GM13977 (cell line): Measurements from ENCODE around the gene DUSP22.

ENCODE experiments used
- DNase-seq: peaks from one replicate; pipeline ENCODE4 v3.0.0; 2012; ENCODE audit warnings: low spot score
- in situ Hi-C: fragments of 300-500 bp; cut with MboI; formaldehyde crosslinking; loops from one replicate; pipeline ENCODE4 v1.12.0; 2022; ENCODE audit warnings: low sequenced_read_pairs, low pct_unique_long_range_greater_than_20kb, mixed read lengths, inconsistent platforms; ENCODE audit not compliant: unreplicated experiment
- TF ChIP-seq, protein P1 (sequence below): IDR thresholded peaks from 2 replicates; pipeline ENCODE4 v1.5.1; 2012; ENCODE audit warnings: mild to moderate bottlenecking, control low read depth; ENCODE audit not compliant: insufficient read depth; ENCODE audit errors: extremely low read depth, missing control alignments

DUSP22 gene

DNA sequence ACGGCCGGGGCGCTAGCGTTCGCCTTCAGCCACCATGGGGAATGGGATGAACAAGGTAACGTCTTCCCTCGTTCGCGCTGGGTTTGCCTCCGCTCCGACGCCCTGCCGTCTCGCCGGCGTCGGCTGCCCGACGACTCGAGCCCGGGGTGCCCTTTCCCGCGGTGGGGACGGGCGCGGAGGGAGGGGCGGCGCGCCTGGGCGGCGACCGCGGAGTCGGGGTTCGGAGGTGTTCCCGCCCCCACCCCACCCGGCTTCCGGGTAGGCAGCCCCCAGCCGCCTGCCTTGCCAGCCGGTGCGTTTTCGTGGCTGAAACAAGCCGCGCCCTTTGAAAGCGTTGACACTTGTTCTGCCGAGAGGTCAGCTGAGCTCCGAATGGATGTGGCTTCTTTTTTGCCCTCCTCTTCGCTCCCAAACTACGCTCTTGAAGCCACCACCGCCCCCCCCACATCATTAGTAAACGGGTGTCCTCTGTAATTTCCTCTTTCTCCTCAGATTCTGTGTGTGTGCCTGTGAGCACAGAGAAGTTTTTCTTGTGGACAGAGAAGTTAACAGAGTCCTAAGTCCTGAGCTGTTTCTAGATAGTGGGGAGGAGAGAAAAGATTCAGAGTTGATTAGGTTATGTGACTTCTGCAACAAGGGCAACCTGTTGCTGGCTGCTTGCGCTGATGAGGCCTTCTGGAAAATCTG is 362 bp downstream of the DUSP22 start:
- TF ChIP-seq, protein P1, sequence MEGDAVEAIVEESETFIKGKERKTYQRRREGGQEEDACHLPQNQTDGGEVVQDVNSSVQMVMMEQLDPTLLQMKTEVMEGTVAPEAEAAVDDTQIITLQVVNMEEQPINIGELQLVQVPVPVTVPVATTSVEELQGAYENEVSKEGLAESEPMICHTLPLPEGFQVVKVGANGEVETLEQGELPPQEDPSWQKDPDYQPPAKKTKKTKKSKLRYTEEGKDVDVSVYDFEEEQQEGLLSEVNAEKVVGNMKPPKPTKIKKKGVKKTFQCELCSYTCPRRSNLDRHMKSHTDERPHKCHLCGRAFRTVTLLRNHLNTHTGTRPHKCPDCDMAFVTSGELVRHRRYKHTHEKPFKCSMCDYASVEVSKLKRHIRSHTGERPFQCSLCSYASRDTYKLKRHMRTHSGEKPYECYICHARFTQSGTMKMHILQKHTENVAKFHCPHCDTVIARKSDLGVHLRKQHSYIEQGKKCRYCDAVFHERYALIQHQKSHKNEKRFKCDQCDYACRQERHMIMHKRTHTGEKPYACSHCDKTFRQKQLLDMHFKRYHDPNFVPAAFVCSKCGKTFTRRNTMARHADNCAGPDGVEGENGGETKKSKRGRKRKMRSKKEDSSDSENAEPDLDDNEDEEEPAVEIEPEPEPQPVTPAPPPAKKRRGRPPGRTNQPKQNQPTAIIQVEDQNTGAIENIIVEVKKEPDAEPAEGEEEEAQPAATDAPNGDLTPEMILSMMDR = no peak
- DNase-seq = peak; percentile 84
- in situ Hi-C loops = no loop called here

DNA sequence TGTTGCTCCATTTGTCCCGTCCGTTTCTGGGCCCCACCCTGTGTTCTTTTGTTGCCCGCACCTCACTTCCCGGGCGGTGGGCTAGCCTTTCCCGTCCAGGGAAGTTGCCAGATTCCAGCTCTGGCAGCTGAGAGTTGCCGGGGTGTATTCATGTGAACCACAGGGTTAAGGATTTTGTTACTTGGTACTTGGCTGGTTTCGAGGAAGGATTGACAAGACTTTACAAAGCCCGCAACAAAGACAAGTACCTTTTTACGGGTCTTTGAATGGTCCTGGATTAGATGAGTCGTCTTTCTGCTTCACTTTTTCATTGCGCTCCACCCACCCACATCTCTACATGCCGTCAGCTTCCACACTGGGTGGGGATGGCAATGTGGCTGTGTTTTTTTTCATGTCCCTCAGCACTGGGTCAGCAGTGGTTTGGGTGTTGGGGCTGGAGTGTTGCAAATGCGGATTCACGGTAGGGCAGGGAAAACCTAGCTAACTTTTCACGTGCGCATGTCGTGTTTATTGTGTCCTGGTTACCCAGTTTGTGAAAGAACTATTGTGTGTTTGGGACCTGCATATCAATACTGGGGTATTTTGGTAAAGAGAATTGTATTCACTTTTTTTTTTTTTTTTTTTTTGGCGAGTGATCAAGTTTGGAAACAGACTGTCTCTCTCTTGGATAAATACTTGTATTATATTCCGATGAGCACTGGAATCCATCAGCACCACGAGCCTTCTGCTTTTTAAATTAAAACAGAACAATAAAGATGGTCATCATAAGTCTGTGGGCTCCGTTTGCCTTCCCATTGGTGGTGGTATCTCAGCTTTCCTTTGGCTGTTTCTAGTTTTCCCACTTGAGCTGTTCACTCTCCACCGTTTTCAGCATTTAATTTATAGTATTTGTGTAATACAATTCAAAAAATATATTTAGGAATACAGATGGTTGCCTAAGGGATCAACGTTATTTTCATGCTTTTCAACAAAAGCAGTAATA is 1.2 kb downstream of the DUSP22 start:
- TF ChIP-seq, protein P1 = no peak
- no peak for DNase-seq
- in situ Hi-C loops = no loop called here

DNA sequence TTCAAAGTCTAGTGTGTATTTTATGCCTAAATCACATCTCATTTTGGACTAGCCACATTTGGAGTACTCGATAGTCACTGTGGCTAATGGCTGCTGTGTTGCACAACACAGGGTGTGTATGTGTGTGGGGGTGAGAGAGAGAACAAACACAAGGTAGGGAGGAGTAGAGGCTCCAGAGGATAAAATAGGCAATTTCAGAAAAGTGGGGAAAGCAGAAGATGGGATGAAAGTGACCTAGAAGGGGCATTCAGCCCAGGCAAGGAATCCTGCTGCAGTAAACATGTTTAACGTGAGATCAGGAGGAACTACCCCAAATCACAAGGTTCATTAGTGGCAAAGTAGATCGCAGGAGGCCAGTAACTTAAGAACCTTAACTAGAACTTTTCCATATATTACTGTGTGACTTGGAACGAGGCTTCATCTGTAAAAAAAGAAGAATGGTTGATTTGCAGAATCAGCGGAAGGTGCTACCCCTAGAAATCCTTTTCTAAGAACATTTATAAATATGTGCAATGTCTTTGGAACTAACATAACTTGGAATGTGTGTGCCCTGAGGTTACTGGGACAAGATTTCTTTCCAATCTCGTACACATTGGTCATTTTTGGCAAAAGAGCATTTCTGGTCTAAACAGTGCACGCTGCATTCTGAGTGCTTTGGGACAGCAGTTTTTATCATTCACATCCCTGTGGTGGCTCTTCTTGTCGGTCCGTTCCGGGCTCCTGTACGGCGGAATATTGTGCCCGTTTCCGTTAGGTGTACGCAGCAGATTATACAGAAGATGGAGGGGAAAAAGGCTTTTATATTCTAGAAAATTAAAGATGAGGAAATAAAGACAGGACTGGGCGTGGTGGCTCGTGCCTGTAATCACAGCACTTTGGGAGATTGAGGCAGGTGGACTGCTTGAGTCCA is 2.6 kb downstream of the DUSP22 start:
- TF ChIP-seq, protein P1 = no peak
- in situ Hi-C loops = no loop called here
- no peak for DNase-seq

DNA sequence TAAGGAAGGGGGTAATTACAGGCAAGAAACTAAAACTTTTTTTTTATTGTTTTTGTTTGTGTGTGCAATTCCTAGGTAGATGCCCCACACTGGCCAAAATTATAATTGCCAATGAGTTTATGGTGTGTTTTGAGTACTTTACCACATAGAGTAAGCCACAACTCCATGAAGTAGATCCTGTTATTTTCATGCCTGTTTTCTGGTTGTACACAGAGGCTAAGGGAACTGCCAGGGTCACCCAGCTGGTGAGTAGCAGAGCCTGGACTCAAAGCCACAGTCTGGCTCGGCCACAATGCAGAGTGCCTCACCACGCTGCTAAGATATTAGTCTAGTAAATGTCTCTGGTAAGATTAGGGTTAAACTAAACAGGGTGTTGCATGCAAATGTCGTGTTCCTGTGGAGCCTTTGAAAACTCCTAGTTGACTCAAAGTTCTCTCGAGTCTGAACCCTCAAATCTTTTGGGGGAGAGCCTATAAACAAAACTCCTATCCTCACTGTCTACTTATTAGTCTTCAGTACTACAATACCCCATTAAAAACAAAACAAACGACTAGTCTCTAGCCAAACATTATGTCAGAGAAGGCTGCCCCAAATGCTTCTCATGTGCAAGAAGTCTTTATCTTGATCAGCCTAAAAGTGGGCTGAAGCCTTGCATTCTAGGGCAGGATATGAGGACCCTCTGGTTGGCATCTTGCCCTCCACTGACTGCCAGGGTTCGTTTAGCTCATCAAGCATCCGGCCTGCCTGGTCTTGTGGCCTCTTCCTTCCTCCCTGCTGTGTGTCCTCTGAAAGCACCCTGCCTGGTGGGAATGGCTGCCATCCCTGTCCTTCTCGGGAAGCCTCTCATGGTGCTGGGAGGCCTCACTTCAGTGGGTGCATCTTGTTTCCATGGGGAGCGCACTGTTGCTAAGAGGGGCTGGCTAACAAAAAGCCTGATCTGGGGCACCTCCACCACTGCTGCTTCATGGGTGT is 4.2 kb downstream of the DUSP22 start:
- peak; percentile 74 for DNase-seq
- TF ChIP-seq, protein P1 = peak; percentile 48
- in situ Hi-C loops = no loop called here

DNA sequence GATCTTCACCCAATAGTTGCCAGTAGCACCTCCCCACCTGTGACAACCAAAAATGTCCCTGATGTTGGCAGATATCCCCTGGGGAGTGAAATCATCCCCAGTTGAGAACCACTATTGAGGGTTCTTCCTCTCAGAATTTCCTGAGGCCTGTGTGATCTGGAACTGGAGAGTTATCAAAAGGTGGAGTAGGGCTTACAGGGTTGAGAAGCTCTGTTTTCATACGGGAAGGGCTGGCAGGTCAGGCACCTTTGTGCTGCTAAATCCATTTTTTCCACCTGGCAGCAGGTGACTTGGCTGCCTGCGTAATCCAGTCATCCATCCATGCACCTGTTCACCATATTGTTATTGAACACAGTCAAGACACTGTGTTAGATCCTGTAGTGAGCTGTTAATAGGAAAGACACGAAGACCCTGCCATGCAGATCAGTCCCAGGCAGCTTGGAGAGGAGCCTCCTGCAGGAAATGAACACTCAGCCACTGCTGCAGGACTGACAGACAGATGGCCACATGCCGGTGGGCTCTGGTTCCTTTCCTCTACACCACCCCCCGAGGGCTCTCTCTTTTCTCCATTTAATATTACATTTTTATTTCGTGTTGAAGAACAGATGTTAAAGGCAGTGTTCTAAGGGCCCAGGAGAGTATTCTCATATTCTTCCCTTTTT is 5.4 kb downstream of the DUSP22 start:
- DNase-seq = no peak
- in situ Hi-C loops = no loop called here
- TF ChIP-seq, protein P1 = no peak
